Ascending aorta (tissue), 2 donors: ENCODE measurements around the gene AHNAK. TPM values are rescaled to one million over a fixed set of nuclear protein-coding genes. Genes with fewer than 3 reads are reported as not detected.
"Not testable (repeated sequence)": the region's sequence is repeated elsewhere in the genome, so short reads cannot be mapped to it uniquely, and the experiment has no call there.

ENCODE experiments used
- DNase-seq, 2 donors: peaks; one replicate each; pipeline ENCODE4 v3.0.0-alpha.2; 2019; ENCODE audit warnings: low spot score in 2 of 2
- H3K27ac ChIP-seq, 2 donors: fragments of 200-600 bp; sonication (generic); one replicate each; pipeline ENCODE4 v1.5.1; 2016 to 2017; ENCODE audit warnings: mild to moderate bottlenecking in 1 of 2
- H3K27me3 ChIP-seq: fragments of 200-600 bp; sonication (generic); one replicate; pipeline ENCODE4 v1.5.1; 2017
- H3K36me3 ChIP-seq, 2 donors: fragments of 200-600 bp; sonication (generic); one replicate each; pipeline ENCODE4 v1.5.1; 2016
- H3K4me1 ChIP-seq, 2 donors: fragments of 200-600 bp; sonication (generic); one replicate each; pipeline ENCODE4 v1.5.1; 2016 to 2017; ENCODE audit warnings: mild to moderate bottlenecking in 1 of 2
- H3K4me3 ChIP-seq, 2 donors: fragments of 200-600 bp; sonication (generic); one replicate each; pipeline ENCODE4 v1.5.1; 2016 to 2017; ENCODE audit warnings: mild to moderate bottlenecking in 1 of 2
- H3K9me3 ChIP-seq, 2 donors: fragments of 200-600 bp; sonication (generic); one replicate each; pipeline ENCODE4 v1.5.1; 2016
- CTCF ChIP-seq, 3 experiments: fragments of 200-600 bp in 2 of 3; fragments of 450-650 bp in 1 of 3; sonication (generic) in 2 of 3; IDR thresholded peaks; one replicate each; pipeline ENCODE4 v1.5.1; 2016 to 2019; ENCODE audit warnings: antibody characterized with exemption in 3 of 3, mild to moderate bottlenecking in 1 of 3, moderate library complexity in 1 of 3
- intact Hi-C: fragments of 100-400 bp; cut with DNase I; formaldehyde crosslinking; loops from one replicate; pipeline ENCODE4 v1.15.1; 2023
- total RNA-seq: library from RNA; depleted of rRNA; stranded (reverse); fragments of >200 nt; gene quantifications from one replicate; pipeline ENCODE4 v1.1.0, GENCODE V29; 2016

The AHNAK gene
- total RNA-seq, 1 donor from 2014 or later: 718 TPM

GRCh38 chr11:62452261-62452660, 94.3 kb downstream of the AHNAK start:
- Histone ChIP-seq H3K27me3 (no peaks in the 10 kb centered on the region), H3K4me1 (no peaks in the 10 kb centered on the region), H3K27ac (no peak overlapping the region), H3K4me3 (no peak overlapping the region), H3K36me3 (no peaks in the 10 kb centered on the region), H3K9me3 (no peaks in the 10 kb centered on the region)
- no peak for DNase-seq
- TF ChIP-seq CTCF (IDR thresholded peaks at IDR 0.05): no peak
- intact Hi-C loops: no loop called here

- no peaks in the 10 kb centered on the region for H3K36me3 ChIP-seq
- no peaks in the 10 kb centered on the region for H3K9me3 ChIP-seq
- H3K27ac ChIP-seq: no peak overlapping the region
- peaks cover 0 to under 1% of the 10 kb centered on the region in 2 donors for H3K4me1 ChIP-seq
- H3K27me3 ChIP-seq: no peaks in the 10 kb centered on the region
- intact Hi-C loops: no loop called here
- DNase-seq: no peak
- no peak for TF ChIP-seq CTCF (IDR thresholded peaks at IDR 0.05)
- H3K4me3 ChIP-seq: no peak overlapping the region
Measured at GRCh38 chr11:62451241-62451621, 95.4 kb downstream of the AHNAK start.

GRCh38 chr11:62450543-62451240, 95.9 kb downstream of the AHNAK start:
- Histone ChIP-seq H3K27ac (no peak overlapping the region), H3K4me3 (no peak overlapping the region), H3K4me1 (peaks cover 4 to 5% of the 10 kb centered on the region in 2 donors), H3K9me3 (no peaks in the 10 kb centered on the region), H3K27me3 (no peaks in the 10 kb centered on the region), H3K36me3 (no peaks in the 10 kb centered on the region)
- intact Hi-C loops: no loop called here
- no peak for DNase-seq
- TF ChIP-seq CTCF (IDR thresholded peaks at IDR 0.05): no peak

- DNase-seq, H3K27ac ChIP-seq, H3K36me3 ChIP-seq, intact Hi-C loops, H3K4me3 ChIP-seq, H3K9me3 ChIP-seq, H3K27me3 ChIP-seq, H3K4me1 ChIP-seq: not testable (repeated sequence)
Measured at GRCh38 chr11:62449912-62450311, 96.7 kb downstream of the AHNAK start.

GRCh38 chr11:62449451-62449851, 97.2 kb downstream of the AHNAK start:
- Histone ChIP-seq H3K4me3 (no peak overlapping the region), H3K9me3 (no peaks in the 10 kb centered on the region), H3K36me3 (no peaks in the 10 kb centered on the region), H3K27ac (no peak overlapping the region), H3K4me1 (peaks cover 5 to 14% of the 10 kb centered on the region in 2 donors), H3K27me3 (no peaks in the 10 kb centered on the region)
- intact Hi-C loops: no loop called here
- no peak for TF ChIP-seq CTCF (IDR thresholded peaks at IDR 0.05)
- no peak for DNase-seq

- DNase-seq: peak in 1 of 2 donors; percentile 64
- Histone ChIP-seq H3K36me3 (no peaks in the 10 kb centered on the region), H3K9me3 (no peaks in the 10 kb centered on the region), H3K27me3 (no peaks in the 10 kb centered on the region), H3K4me1 (peaks cover 5 to 24% of the 10 kb centered on the region in 2 donors), H3K4me3 (no peak overlapping the region), H3K27ac (peak overlapping the region; percentile 88 to 98)
- intact Hi-C loops: no loop called here
- no peak for TF ChIP-seq CTCF (IDR thresholded peaks at IDR 0.05)
Measured at GRCh38 chr11:62446091-62446490, 100.5 kb downstream of the AHNAK start.
